Activated T-helper 1 cell treated with Interleukin-2 at 50 U/mL for 16 hours (primary cell): ENCODE measurements around the gene PEX16.

Source experiments
- DNase-seq: peaks from one replicate; pipeline ENCODE4 v3.0.0-alpha.2; 2020; ENCODE audit warnings: low read depth

Gene PEX16

DNA sequence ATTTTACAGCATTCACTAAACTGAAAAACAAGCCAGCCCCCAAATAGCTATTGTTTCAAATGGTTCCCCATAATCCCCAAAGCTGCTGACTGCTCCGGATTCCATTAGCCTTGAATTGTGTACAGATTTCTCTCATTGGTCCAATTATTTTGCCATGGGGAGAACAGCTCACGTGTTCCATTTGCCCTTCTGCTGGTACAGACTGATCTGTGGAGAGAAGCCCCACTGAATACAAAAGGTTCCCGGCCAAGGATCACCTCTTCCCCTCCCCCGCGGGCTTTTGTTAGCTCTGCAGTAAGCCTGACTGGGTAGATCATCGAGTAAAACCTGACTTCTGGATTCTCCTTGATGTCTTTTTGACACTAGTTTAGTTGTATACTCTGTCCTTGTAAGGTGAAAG, 41.3 kb downstream of the PEX16 start:
- no peak for DNase-seq

DNA sequence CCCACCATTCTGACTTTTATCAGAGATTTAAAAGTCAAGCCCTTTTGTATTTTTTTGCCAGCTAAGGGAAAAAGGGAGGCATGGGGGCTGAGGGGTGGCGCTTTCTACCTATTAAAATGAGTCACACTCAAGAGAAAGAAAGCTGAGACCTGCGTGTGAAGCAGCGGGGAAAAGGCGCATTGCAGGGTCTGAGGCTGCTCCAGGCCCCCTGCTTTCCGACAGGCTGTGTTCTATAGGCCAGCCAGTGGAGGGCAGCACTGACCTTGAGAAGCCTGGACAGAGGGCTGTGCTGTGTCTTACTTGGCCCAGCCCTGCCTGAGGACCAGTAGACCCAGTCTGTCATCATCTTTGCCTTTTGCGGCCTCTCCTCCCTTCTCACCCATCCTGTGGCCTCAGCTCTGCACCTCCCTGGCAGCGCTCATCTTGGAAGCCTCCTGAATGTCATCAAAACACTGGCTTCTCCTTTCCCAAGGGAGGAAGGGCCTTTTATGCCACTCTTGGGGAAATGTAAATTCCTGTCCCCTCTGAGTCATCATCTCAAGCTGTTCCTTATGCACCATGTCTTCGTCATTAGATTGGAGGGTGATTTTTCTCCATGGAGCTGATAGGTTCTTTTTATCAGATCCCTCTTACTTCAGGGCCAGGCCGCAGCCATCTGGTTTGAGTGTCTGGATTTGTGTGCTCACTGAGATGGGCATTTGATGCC, 44.9 kb downstream of the PEX16 start:
- no peak for DNase-seq

DNA sequence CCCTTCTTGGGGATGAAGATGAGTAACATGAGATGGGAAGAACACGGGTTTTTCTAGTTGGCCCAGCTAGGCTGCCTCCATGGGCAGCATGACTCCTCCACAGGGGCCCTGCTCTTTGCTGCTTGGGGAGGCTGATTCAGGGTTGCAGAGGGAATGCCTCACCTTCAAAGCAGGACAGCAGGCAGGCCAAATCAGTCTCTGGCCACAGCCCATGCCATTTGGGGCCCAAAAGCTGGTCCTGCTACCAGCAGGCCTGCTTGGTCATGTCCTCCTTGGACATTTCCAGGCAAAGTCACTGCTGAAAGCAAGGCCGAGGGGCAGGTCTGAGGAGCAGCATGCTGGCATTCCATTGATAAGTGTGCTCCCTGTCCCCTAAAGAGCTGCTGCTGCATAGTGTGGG, 46.0 kb downstream of the PEX16 start:
- no peak for DNase-seq

DNA sequence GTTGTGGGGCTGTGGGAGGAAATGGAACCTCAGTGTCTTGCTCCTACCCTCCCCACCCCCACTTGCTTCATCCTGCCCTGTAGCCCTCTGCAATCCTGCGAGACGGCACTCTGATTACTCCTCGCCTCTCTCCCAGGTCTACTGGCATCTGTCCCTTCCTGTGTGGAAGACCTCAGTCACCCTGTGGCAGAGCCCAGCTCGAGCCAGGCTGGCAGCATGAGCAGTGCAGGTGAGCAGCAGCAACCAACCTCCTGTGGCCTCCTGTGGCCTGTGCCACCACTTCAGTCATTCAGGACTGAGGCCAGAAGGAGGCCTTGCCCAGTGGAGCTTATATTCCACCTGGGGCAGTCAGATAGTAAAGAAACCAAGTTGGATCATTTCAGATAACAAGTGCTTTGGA, 47.0 kb downstream of the PEX16 start:
- no peak for DNase-seq

DNA sequence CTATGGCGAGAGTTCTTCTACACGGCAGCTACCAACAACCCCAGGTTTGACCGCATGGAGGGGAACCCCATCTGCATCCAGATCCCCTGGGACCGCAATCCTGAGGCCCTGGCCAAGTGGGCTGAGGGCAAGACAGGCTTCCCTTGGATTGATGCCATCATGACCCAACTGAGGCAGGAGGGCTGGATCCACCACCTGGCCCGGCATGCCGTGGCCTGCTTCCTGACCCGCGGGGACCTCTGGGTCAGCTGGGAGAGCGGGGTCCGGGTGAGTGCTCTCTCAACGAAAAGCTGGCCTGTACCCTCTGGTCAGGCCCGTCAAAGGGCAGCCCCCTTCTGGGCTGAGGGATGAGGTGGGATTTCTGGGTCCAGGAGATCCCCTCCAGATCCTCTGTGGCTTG, 48.1 kb downstream of the PEX16 start:
- no peak for DNase-seq

DNA sequence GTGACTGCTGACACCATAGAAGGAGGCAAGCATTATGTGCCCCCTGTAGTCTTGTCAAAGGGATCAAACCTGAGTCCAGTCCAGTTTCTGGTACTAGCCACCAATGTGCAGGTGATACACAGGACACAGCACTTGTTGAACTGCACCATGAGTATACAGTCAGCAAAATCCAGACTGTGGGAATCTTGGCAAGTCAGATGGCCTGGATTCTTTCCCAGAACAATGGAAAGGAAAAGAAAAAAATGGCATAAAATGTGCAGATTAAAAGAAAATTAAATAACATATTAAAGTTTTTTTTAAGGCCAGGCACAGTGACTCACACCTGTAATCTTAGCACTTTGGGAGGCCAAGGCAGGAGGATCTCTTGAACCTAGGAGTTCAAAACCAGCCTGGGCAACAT, 53.6 kb downstream of the PEX16 start:
- DNase-seq, result no peak

DNA sequence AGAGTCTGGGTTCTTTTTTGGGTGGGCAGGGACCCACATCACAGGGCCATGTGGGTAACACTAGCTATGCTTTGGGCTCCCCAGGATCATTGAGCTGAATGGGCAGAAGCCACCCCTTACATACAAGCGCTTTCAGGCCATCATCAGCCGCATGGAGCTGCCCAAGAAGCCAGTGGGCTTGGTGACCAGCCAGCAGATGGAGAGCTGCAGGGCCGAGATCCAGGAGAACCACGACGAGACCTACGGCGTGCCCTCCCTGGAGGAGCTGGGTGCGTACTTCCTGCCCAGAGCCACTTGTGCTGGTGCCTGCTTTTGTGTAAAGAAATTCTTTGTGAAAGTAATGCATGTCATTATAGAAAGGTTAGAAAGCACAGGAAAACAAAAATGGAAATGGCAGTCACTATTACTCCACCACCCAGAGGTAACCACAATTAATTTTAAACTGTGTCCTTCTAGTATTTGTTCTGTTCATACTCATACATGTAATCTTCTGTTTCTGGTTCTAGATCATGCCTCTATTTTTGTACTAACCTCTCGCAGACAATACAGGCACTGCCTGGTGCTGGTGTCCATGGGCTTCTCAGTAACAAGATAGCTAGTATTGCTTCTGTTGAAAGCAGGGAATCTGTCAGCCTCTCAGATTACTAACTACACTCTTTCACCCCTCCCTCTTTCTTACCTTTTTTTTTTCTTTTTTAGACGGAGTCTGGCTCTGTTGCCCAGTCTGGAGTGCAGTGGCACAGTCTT, 56.7 kb downstream of the PEX16 start:
- no peak for DNase-seq

DNA sequence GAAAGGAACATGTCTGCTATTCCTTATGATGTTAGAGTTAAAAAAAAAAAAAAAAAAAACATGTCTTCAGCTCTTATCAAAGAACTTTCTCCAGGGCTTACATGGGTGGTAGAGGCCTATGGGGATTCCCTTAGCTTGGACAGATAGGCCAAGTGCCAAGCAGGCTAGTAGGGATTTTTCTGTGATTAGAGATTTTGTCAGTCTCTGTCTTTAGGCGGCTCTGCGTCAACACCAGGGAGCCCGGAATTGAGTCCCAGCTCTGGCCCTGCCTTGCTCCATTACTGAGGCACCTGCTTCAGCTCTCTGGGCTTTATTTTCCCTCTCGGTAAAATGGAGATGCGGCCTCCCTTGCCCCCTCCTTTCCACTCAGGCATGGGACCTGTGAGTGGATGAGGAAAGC, 57.3 kb downstream of the PEX16 start:
- DNase-seq, result no peak
